ENCODE measurements around the gene TOMT.

Gene TOMT

GRCh38 chr11:72080326-72081183, 25.2 kb upstream of the TOMT start, which contains the start of the genes LRRC51 and NUMA1:
TSS of gene LRRC51 (plus strand) at chr11:72080850. CDS start at chr11:72089084, 8,234 bp downstream.
TSS of gene NUMA1 (minus strand) at chr11:72080542. CDS start at chr11:72035943, 44,599 bp downstream.
- H3K4me1 Mint-ChIP-seq: peaks cover 39% of the 10 kb centered on the region
- H3K9me3 Mint-ChIP-seq: no peaks in the 10 kb centered on the region
- no peaks in the 10 kb centered on the region for H3K27me3 Mint-ChIP-seq
- peak within 1 kb of the TSS; percentile 91 for H3K4me3 Mint-ChIP-seq
- ATAC-seq (peak; percentile 96), DNase-seq (peak; percentile 98)
- H3K36me3 Mint-ChIP-seq (ENCODE audit: low read depth): peaks cover 11% of the 10 kb centered on the region
- H3K27ac Mint-ChIP-seq: peak within 1 kb of the TSS; percentile 97

- Mint-ChIP-seq H3K9me3 (no peaks in the 10 kb centered on the region), H3K36me3 (ENCODE audit: low read depth) (peaks cover 7% of the 10 kb centered on the region), H3K4me3 (peak overlapping the region; percentile 91), H3K4me1 (peaks cover 43% of the 10 kb centered on the region), H3K27ac (peak overlapping the region; percentile 97), H3K27me3 (no peaks in the 10 kb centered on the region)
- ATAC-seq: no peak
- no peak for DNase-seq
These were observed 24.5 kb upstream of the TOMT start for GRCh38 chr11:72081184-72081644.

- Mint-ChIP-seq H3K9me3 (no peaks in the 10 kb centered on the region), H3K4me1 (peaks cover 43% of the 10 kb centered on the region), H3K4me3 (peak overlapping the region; percentile 91), H3K36me3 (ENCODE audit: low read depth) (peaks cover 4% of the 10 kb centered on the region), H3K27me3 (no peaks in the 10 kb centered on the region), H3K27ac (peak overlapping the region; percentile 97)
- ATAC-seq: no peak
- DNase-seq: no peak
These were observed 23.8 kb upstream of the TOMT start for GRCh38 chr11:72081821-72082453.

- no peaks in the 10 kb centered on the region for H3K27me3 Mint-ChIP-seq
- no peaks in the 10 kb centered on the region for H3K36me3 Mint-ChIP-seq (ENCODE audit: low read depth)
- H3K4me1 Mint-ChIP-seq: peaks cover 38% of the 10 kb centered on the region
- DNase-seq (no peak), ATAC-seq (no peak)
- H3K4me3 Mint-ChIP-seq: no peak overlapping the region
- no peak overlapping the region for H3K27ac Mint-ChIP-seq
- no peaks in the 10 kb centered on the region for H3K9me3 Mint-ChIP-seq
These were observed 22.3 kb upstream of the TOMT start for GRCh38 chr11:72083414-72083813.

GRCh38 chr11:72084076-72084475, 21.6 kb upstream of the TOMT start:
- Mint-ChIP-seq H3K36me3 (ENCODE audit: low read depth) (no peaks in the 10 kb centered on the region), H3K4me3 (no peak overlapping the region), H3K27me3 (no peaks in the 10 kb centered on the region), H3K9me3 (no peaks in the 10 kb centered on the region), H3K4me1 (peaks cover 31% of the 10 kb centered on the region), H3K27ac (no peak overlapping the region)
- ATAC-seq (no peak), DNase-seq (no peak)

GRCh38 chr11:72084965-72085364, 20.8 kb upstream of the TOMT start:
- DNase-seq (no peak), ATAC-seq (no peak)
- Mint-ChIP-seq H3K4me1 (peaks cover 27% of the 10 kb centered on the region), H3K36me3 (ENCODE audit: low read depth) (no peaks in the 10 kb centered on the region), H3K4me3 (no peak overlapping the region), H3K27me3 (no peaks in the 10 kb centered on the region), H3K27ac (no peak overlapping the region), H3K9me3 (no peaks in the 10 kb centered on the region)

- H3K27me3 Mint-ChIP-seq: no peaks in the 10 kb centered on the region
- H3K36me3 Mint-ChIP-seq (ENCODE audit: low read depth): no peaks in the 10 kb centered on the region
- H3K27ac Mint-ChIP-seq: peak overlapping the region; percentile 6
- H3K9me3 Mint-ChIP-seq: no peaks in the 10 kb centered on the region
- DNase-seq (no peak), ATAC-seq (no peak)
- peaks cover 23% of the 10 kb centered on the region for H3K4me1 Mint-ChIP-seq
- H3K4me3 Mint-ChIP-seq: no peak overlapping the region
These were observed 19.9 kb upstream of the TOMT start for GRCh38 chr11:72085621-72086351.

- Mint-ChIP-seq H3K4me3 (no peak overlapping the region), H3K9me3 (no peaks in the 10 kb centered on the region), H3K4me1 (peaks cover 15% of the 10 kb centered on the region), H3K36me3 (ENCODE audit: low read depth) (no peaks in the 10 kb centered on the region), H3K27me3 (no peaks in the 10 kb centered on the region), H3K27ac (no peak overlapping the region)
- no peak for DNase-seq
- ATAC-seq: peak; percentile 75
These were observed 17.5 kb upstream of the TOMT start for GRCh38 chr11:72088076-72088808.

GRCh38 chr11:72091292-72091691, 14.4 kb upstream of the TOMT start:
- DNase-seq: peak; percentile 65
- Mint-ChIP-seq H3K9me3 (no peaks in the 10 kb centered on the region), H3K27ac (peak overlapping the region; percentile 34), H3K36me3 (ENCODE audit: low read depth) (peaks cover 3% of the 10 kb centered on the region), H3K27me3 (no peaks in the 10 kb centered on the region), H3K4me3 (no peak overlapping the region), H3K4me1 (peaks cover 11% of the 10 kb centered on the region)
- peak; percentile 73 for ATAC-seq

- no peak overlapping the region for H3K4me3 Mint-ChIP-seq
- H3K9me3 Mint-ChIP-seq: no peaks in the 10 kb centered on the region
- peaks cover 35% of the 10 kb centered on the region for H3K4me1 Mint-ChIP-seq
- H3K27me3 Mint-ChIP-seq: no peaks in the 10 kb centered on the region
- no peak for DNase-seq
- H3K27ac Mint-ChIP-seq: no peak overlapping the region
- ATAC-seq: no peak
- H3K36me3 Mint-ChIP-seq (ENCODE audit: low read depth): peaks cover 18% of the 10 kb centered on the region
These were observed 7.0 kb upstream of the TOMT start for GRCh38 chr11:72098741-72099140.

- no peaks in the 10 kb centered on the region for H3K27me3 Mint-ChIP-seq
- H3K4me1 Mint-ChIP-seq: peaks cover 41% of the 10 kb centered on the region
- DNase-seq: no peak
- ATAC-seq: no peak
- peaks cover 15% of the 10 kb centered on the region for H3K36me3 Mint-ChIP-seq (ENCODE audit: low read depth)
- no peaks in the 10 kb centered on the region for H3K9me3 Mint-ChIP-seq
- H3K27ac Mint-ChIP-seq: peak overlapping the region; percentile 31
- H3K4me3 Mint-ChIP-seq: no peak overlapping the region
These were observed 5.7 kb upstream of the TOMT start for GRCh38 chr11:72100009-72100408.

GRCh38 chr11:72100462-72100861, 5.3 kb upstream of the TOMT start:
- peaks cover 41% of the 10 kb centered on the region for H3K4me1 Mint-ChIP-seq
- H3K27me3 Mint-ChIP-seq: no peaks in the 10 kb centered on the region
- DNase-seq (no peak), ATAC-seq (no peak)
- H3K9me3 Mint-ChIP-seq: no peaks in the 10 kb centered on the region
- peak overlapping the region; percentile 59 for H3K27ac Mint-ChIP-seq
- peaks cover 15% of the 10 kb centered on the region for H3K36me3 Mint-ChIP-seq (ENCODE audit: low read depth)
- peak overlapping the region; percentile 19 for H3K4me3 Mint-ChIP-seq

- Mint-ChIP-seq H3K36me3 (ENCODE audit: low read depth) (peaks cover 13% of the 10 kb centered on the region), H3K27ac (peak overlapping the region; percentile 95), H3K27me3 (no peaks in the 10 kb centered on the region), H3K4me3 (peak overlapping the region; percentile 95), H3K9me3 (no peaks in the 10 kb centered on the region), H3K4me1 (peaks cover 41% of the 10 kb centered on the region)
- DNase-seq (no peak), ATAC-seq (no peak)
These were observed 3.6 kb upstream of the TOMT start for GRCh38 chr11:72102162-72102561.

- ATAC-seq (no peak), DNase-seq (no peak)
- H3K36me3 Mint-ChIP-seq (ENCODE audit: low read depth): peaks cover 15% of the 10 kb centered on the region
- H3K27ac Mint-ChIP-seq: peak overlapping the region; percentile 95
- H3K27me3 Mint-ChIP-seq: no peaks in the 10 kb centered on the region
- H3K4me1 Mint-ChIP-seq: peaks cover 41% of the 10 kb centered on the region
- H3K4me3 Mint-ChIP-seq: peak overlapping the region; percentile 95
- H3K9me3 Mint-ChIP-seq: no peaks in the 10 kb centered on the region
These were observed 3.1 kb upstream of the TOMT start for GRCh38 chr11:72102631-72102945.

All from activated naive CD8-positive, alpha-beta T cell treated with anti-CD3 and anti-CD28 coated beads, Interleukin-2, amount 50 U/mL, for 24 hours (primary cell).